Stimulated activated naive CD8-positive, alpha-beta T cell treated with anti-CD3 and anti-CD28 coated beads, Interleukin-15, amount 100 ng/mL, for 72 hours (primary cell): Measurements from ENCODE around the gene KDM4C.
"Not testable (repeated sequence)": the region's sequence is repeated elsewhere in the genome, so short reads cannot be mapped to it uniquely, and the experiment has no call there.

Experiments
- ATAC-seq: fragments of 150-1000 bp; cut with Tn5 transposase; 2 replicates; pipeline ENCODE4 v1.10.0; 2021; ENCODE audit warnings: mild to moderate bottlenecking, moderate library complexity
- DNase-seq, 2 donors: peaks; one replicate each; pipeline ENCODE4 v3.0.0; 2021 to 2022
- H3K27ac Mint-ChIP-seq, 2 donors: one replicate each; pipeline ENCODE4 v1.8.0; 2022; ENCODE audit warnings: mild to moderate bottlenecking in 2 of 2, mixed read lengths in 2 of 2, moderate library complexity in 2 of 2
- H3K27me3 Mint-ChIP-seq: one replicate; pipeline ENCODE4 v1.8.0; 2022; ENCODE audit warnings: mixed read lengths
- H3K4me1 Mint-ChIP-seq: one replicate; pipeline ENCODE4 v1.8.0; 2022; ENCODE audit warnings: mild to moderate bottlenecking, mixed read lengths
- H3K4me3 Mint-ChIP-seq, 2 donors: one replicate each; pipeline ENCODE4 v1.8.0; 2022; ENCODE audit warnings: mild to moderate bottlenecking in 2 of 2, mixed read lengths in 2 of 2, moderate library complexity in 1 of 2
- H3K9me3 Mint-ChIP-seq, 2 donors: one replicate each; pipeline ENCODE4 v1.8.0; 2022; ENCODE audit warnings: mixed read lengths in 2 of 2

The KDM4C gene

GRCh38 chr9:6931913-6932312, 174.1 kb downstream of the KDM4C start:
- DNase-seq (peak; percentile 35 to 50), ATAC-seq (peak; percentile 97)
- Mint-ChIP-seq H3K4me3 (peak overlapping the region in 1 of 2 donors; percentile 16), H3K9me3 (no peaks in the 10 kb centered on the region), H3K27me3 (no peaks in the 10 kb centered on the region), H3K4me1 (peaks cover 35% of the 10 kb centered on the region), H3K27ac (peak overlapping the region in 1 of 2 donors; percentile 78)

GRCh38 chr9:6936103-6936502, 178.3 kb downstream of the KDM4C start:
- peaks cover 14% of the 10 kb centered on the region for H3K4me1 Mint-ChIP-seq
- H3K9me3 Mint-ChIP-seq, result no peaks in the 10 kb centered on the region
- H3K4me3 Mint-ChIP-seq, result no peak overlapping the region
- no peak for ATAC-seq
- no peaks in the 10 kb centered on the region for H3K27me3 Mint-ChIP-seq
- no peak for DNase-seq
- no peak overlapping the region for H3K27ac Mint-ChIP-seq

- Mint-ChIP-seq H3K27me3 (no peaks in the 10 kb centered on the region), H3K4me1 (peaks cover 15% of the 10 kb centered on the region), H3K27ac (no peak overlapping the region), H3K9me3 (no peaks in the 10 kb centered on the region), H3K4me3 (no peak overlapping the region)
- no peak for DNase-seq
- no peak for ATAC-seq
These were observed 179.4 kb downstream of the KDM4C start for GRCh38 chr9:6937209-6937608.

- ATAC-seq, result no peak
- Mint-ChIP-seq H3K4me1 (peaks cover 21% of the 10 kb centered on the region), H3K9me3 (no peaks in the 10 kb centered on the region), H3K27ac (no peak overlapping the region), H3K27me3 (no peaks in the 10 kb centered on the region), H3K4me3 (no peak overlapping the region)
- no peak for DNase-seq
These were observed 180.7 kb downstream of the KDM4C start for GRCh38 chr9:6938447-6938846.

GRCh38 chr9:6938873-6939272, 181.1 kb downstream of the KDM4C start:
- H3K4me3 Mint-ChIP-seq, result no peak overlapping the region
- DNase-seq (no peak), ATAC-seq (no peak)
- H3K27me3 Mint-ChIP-seq, result no peaks in the 10 kb centered on the region
- no peak overlapping the region for H3K27ac Mint-ChIP-seq
- no peaks in the 10 kb centered on the region for H3K9me3 Mint-ChIP-seq
- H3K4me1 Mint-ChIP-seq, result peaks cover 24% of the 10 kb centered on the region

- ATAC-seq, result no peak
- Mint-ChIP-seq H3K4me1 (peaks cover 36% of the 10 kb centered on the region), H3K27me3 (no peaks in the 10 kb centered on the region), H3K4me3 (no peak overlapping the region), H3K27ac (no peak overlapping the region), H3K9me3 (no peaks in the 10 kb centered on the region)
- DNase-seq, result no peak
These were observed 183.7 kb downstream of the KDM4C start for GRCh38 chr9:6941501-6941900.

- DNase-seq (no peak), ATAC-seq (no peak)
- Mint-ChIP-seq H3K9me3 (no peaks in the 10 kb centered on the region), H3K4me1 (peaks cover 36% of the 10 kb centered on the region), H3K4me3 (no peak overlapping the region), H3K27ac (no peak overlapping the region), H3K27me3 (no peaks in the 10 kb centered on the region)
These were observed 184.6 kb downstream of the KDM4C start for GRCh38 chr9:6942406-6942805.

- Mint-ChIP-seq H3K27ac (no peak overlapping the region), H3K4me1 (peaks cover 36% of the 10 kb centered on the region), H3K4me3 (no peak overlapping the region), H3K27me3 (no peaks in the 10 kb centered on the region), H3K9me3 (no peaks in the 10 kb centered on the region)
- DNase-seq (no peak), ATAC-seq (no peak)
These were observed 185.5 kb downstream of the KDM4C start for GRCh38 chr9:6943293-6943692.

GRCh38 chr9:6944093-6944551, 186.3 kb downstream of the KDM4C start:
- Mint-ChIP-seq H3K4me3 (no peak overlapping the region), H3K27me3 (no peaks in the 10 kb centered on the region), H3K9me3 (no peaks in the 10 kb centered on the region), H3K4me1 (peaks cover 36% of the 10 kb centered on the region), H3K27ac (no peak overlapping the region)
- ATAC-seq (no peak), DNase-seq (no peak)

- no peak for ATAC-seq
These were observed 187.1 kb downstream of the KDM4C start for GRCh38 chr9:6944896-6945295.

GRCh38 chr9:6945816-6946215, 188.0 kb downstream of the KDM4C start:
- no peak overlapping the region for H3K27ac Mint-ChIP-seq
- no peaks in the 10 kb centered on the region for H3K27me3 Mint-ChIP-seq
- H3K4me3 Mint-ChIP-seq, result no peak overlapping the region
- ATAC-seq, result no peak
- DNase-seq, result no peak
- no peaks in the 10 kb centered on the region for H3K9me3 Mint-ChIP-seq
- H3K4me1 Mint-ChIP-seq, result peaks cover 36% of the 10 kb centered on the region

More at GRCh38 chr9:6944896-6945295, 187.1 kb downstream of the KDM4C start:
- Mint-ChIP-seq H3K27me3 (no peaks in the 10 kb centered on the region), H3K27ac (no peak overlapping the region), H3K4me3 (no peak overlapping the region), H3K9me3 (no peaks in the 10 kb centered on the region), H3K4me1 (peaks cover 36% of the 10 kb centered on the region)
- DNase-seq, result no peak

GRCh38 chr9:6946583-6947166, 188.9 kb downstream of the KDM4C start:
- Mint-ChIP-seq H3K27ac (no peak overlapping the region), H3K27me3 (no peaks in the 10 kb centered on the region), H3K4me1 (peaks cover 33% of the 10 kb centered on the region), H3K9me3 (no peaks in the 10 kb centered on the region), H3K4me3 (no peak overlapping the region)
- ATAC-seq (no peak), DNase-seq (no peak)

- not testable (repeated sequence) for ATAC-seq, H3K4me3 Mint-ChIP-seq, DNase-seq, H3K9me3 Mint-ChIP-seq, H3K27me3 Mint-ChIP-seq, H3K27ac Mint-ChIP-seq
- peaks cover 11% of the 10 kb centered on the region for H3K4me1 Mint-ChIP-seq
These were observed 191.1 kb downstream of the KDM4C start for GRCh38 chr9:6948921-6949320.

- Mint-ChIP-seq H3K4me1 (peaks cover 16% of the 10 kb centered on the region), H3K9me3 (no peaks in the 10 kb centered on the region), H3K27me3 (no peaks in the 10 kb centered on the region), H3K4me3 (no peak overlapping the region), H3K27ac (no peak overlapping the region)
- ATAC-seq, result peak; percentile 86
- peak in 1 of 2 donors; percentile 17 for DNase-seq
These were observed 197.6 kb downstream of the KDM4C start for GRCh38 chr9:6955251-6955921.

- no peak for DNase-seq
- Mint-ChIP-seq H3K4me1 (peaks cover 20% of the 10 kb centered on the region), H3K27ac (no peak overlapping the region), H3K4me3 (no peak overlapping the region), H3K27me3 (no peaks in the 10 kb centered on the region), H3K9me3 (no peaks in the 10 kb centered on the region)
- ATAC-seq, result no peak
These were observed 199.1 kb downstream of the KDM4C start for GRCh38 chr9:6956879-6957278.

- Mint-ChIP-seq H3K4me1 (peaks cover 20% of the 10 kb centered on the region), H3K4me3 (no peak overlapping the region), H3K27ac (no peak overlapping the region), H3K9me3 (no peaks in the 10 kb centered on the region), H3K27me3 (no peaks in the 10 kb centered on the region)
- DNase-seq (no peak), ATAC-seq (no peak)
These were observed 201.7 kb downstream of the KDM4C start for GRCh38 chr9:6959270-6960000.
